ENCODE results near the gene KRTAP9-7.

The KRTAP9-7 gene

GRCh38 chr17:41325611-41326010 lies 50.1 kb downstream of the KRTAP9-7 start:
- DNase-seq (ENCODE audit: low read depth): no peak
- TF ChIP-seq MAX (IDR thresholded peaks at IDR 0.05; ENCODE audit: low read depth, low read length) (no peak), CTCF (IDR thresholded peaks at IDR 0.05; ENCODE audit: low read depth, low read length) (no peak), POLR2A (IDR thresholded peaks at IDR 0.05; ENCODE audit: extremely low read depth, insufficient read length) (no peak), MYC (IDR thresholded peaks at IDR 0.05; ENCODE audit: low read depth, low read length) (no peak)
- H3K4me3 ChIP-seq (ENCODE audit: low read depth, low read length): no peak overlapping the region

Measured in NB4 (cell line).